Measurements from ENCODE around the gene SS18.

The SS18 gene

GRCh38 chr18:26071020-26071419, 19.4 kb downstream of the SS18 start:
- no peak for FAIRE-seq

GRCh38 chr18:26059357-26059756, 31.1 kb downstream of the SS18 start:
- FAIRE-seq = no peak

DNA sequence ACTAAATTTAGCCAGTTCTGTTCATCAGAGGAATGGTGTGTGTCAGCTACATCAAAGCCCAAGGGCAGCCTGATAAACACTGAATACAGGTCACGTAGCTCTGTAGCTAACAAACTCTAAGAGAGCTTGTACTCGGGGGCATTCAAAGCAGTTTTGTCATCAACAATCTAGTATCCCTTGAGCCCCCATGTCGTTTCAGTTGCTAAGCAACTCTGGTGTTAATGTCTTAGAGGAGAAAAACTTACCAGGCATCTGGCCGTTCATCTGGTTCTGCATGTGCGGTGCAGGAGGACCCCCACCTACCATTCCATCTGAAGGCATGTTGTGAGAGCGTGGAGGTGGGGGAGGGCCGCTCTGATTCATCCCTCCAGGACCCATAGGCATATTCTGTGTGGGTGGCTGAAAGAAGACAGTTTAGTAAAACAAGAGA, 33.1 kb downstream of the SS18 start:
- FAIRE-seq = no peak

GRCh38 chr18:26056291-26056690, 34.1 kb downstream of the SS18 start:
- FAIRE-seq = no peak

GRCh38 chr18:26052505-26052904, 37.9 kb downstream of the SS18 start:
- no peak for FAIRE-seq

DNA sequence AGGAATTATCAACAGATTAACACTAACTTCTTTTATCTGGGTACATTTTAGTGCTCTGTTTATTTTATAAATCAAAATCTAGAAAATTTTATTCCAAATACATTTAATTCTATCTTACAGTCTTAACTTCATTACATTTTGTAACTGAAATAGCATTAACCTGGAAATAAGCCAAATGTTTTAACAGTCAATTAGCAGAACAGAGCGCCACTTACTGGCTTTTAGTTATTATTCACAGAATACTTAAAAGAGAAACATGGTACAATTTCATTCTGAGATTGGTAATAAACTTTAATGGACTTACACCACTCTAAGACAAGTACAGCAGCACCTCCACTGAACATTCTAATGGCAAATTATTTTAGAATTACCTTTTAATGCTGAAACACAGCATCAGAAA, 38.6 kb downstream of the SS18 start:
- FAIRE-seq = peak; percentile 60

DNA sequence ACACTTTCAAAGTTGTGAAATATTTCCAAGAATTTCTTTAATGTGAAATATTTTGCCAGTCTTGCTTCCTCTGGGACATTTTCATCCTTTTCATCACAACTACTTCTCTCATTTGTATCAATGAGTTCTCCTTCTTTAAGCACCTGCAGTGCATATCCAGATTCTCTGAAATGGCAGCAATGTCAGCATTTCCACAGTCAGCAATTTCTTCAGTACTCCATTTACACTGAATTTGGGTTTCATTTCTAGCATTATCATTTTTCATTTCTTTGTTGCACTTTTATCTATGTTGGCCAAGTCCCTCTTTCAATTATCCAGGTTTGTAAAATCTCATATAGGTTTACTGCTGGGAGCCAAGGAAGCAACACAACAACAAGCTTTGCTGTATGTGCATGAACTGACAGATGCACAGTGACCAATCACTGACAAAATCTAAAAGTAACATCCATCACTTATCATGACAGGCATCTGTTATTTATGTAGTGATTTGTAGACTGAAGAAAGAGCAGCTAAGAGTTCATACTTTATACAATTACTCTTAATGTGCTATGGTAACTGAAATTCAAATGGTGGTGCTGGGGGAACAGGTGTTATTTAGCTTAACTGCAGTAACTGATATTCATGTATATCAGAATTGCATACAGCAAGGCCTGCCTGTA, 43.9 kb downstream of the SS18 start:
- FAIRE-seq = no peak

DNA sequence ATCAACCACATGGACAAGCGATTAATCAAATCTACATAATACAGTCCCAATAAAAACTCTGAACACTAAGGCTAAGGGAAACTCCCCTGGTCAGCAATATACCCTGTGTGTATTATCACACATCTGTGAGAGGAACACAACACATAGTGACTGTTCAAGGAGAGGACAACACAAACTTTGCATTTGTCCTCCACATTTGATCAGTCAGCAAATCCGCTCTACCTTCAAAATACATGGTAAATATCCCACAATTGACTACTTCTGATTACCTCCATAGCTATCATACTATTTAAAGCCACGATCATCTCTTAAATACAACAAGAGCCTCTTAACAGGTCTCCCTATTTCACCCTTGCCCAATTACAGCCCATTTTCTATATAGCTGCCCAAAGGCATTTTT, 45.6 kb downstream of the SS18 start:
- FAIRE-seq = no peak

DNA sequence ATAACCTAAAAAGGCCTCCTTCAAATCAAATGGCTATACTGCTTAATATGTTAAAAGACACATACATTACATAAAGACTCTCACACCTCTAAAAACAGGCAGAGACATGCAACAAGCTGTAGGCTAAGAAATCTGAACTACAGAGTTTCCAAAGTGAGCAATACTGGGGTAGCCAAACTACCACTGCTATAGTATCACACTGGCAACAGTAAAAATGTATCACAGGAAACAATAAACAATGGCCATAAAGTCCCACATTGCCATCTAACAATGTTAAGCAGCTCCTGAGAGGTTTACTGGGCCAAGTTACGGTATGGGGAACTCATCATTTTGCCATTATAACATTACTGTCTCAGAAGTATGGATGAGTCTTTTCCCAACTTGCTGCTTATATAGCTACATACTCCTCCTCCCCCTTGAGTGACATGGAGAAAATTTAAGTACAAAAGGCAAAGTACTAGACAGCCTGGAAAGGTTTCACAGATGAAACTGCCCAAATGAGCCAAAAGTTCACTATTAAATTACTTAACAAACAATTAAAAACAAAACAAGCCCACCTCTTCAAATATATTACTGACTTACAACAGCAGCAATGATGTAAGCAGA, 50.3 kb downstream of the SS18 start:
- no peak for FAIRE-seq

DNA sequence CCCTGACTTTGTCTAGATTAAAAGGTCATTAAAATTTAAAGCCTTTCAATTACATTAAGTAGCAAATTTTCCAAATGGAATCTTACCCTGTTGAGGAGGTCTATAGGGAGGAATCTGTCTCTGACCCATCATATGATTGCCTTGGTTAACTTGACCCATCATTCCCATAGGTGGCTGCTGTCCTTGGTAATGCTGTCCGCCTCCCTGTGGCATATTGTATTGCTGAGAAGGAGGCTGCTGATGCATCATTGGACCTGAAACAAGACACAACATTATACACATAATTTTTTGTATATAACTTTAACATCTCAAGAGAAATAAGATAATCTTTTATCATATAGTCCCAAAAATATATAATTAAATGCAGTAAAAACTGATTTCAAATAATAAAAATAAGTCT, 51.2 kb downstream of the SS18 start:
- no peak for FAIRE-seq

DNA sequence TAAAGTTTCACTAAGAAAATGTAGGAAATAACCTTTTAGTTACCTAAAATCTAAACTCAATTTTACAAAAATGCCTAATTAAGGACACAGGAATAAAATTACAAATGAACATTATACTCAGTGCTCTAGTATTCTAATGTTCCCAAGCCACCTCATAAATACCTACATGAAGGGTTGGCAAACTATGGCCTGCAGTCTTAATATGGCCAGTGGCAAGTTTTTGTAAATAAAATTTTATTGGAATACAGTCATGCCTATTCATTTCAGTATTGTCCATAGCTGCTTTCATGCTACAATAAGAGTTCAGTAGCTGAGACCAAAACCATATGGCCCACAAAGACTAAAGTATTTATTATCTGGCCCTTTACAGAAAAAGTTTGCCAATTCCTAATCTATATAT, 53.8 kb downstream of the SS18 start:
- FAIRE-seq = no peak

- FAIRE-seq = no peak
Measured at GRCh38 chr18:26034850-26035497, 55.4 kb downstream of the SS18 start.

- FAIRE-seq = no peak
Measured at GRCh38 chr18:26022585-26022984, 67.8 kb downstream of the SS18 start.

DNA sequence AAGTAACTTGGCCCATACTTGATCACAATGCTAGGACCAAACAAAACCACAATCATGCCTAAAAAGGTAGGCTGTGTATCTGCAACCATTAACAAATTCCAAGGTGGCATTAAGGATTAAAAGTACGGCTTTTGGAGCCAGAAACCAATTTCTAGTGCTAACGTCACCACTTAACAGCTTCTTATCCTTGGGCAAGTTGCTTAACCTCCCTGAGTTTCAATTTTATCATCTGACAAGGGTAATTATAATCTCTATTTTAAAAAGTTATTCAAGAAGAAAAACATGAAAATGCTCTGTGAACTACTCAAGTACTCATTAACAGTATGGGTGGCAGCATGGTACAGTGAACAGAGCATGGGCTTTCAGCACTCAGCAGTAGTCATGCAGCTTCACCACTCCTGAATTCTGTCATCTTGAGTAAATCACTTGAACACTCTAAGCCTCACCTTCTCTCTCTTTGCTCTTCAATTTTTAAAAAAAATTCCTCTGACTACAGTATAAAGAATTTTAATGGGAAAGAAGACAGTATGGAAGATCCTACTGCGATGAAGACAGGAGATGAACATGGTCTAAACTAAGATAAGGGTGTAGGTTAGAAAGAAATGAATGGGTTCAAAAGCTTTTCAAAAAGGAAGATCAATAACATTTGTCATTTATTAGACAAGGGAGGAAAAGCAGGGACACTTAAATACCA, 69.2 kb downstream of the SS18 start:
- FAIRE-seq = no peak

DNA sequence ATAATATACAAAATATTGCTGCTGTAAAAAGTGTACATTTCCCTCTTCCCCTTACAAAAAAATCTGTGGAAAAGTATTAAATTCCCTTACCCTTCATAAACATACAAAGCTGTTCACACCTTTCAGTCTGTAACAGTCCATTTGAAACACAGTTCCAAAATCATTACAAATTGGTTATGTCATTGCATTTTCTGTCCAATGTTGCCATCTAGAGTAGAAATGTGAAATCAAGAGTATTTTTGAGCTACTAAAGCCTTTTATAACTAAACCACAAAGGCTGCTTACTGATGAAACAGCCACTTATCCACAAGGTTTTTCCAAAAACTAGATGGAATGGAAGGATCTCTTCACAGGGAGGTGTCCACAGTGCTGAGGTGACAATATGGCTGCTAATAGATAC, 72.5 kb downstream of the SS18 start:
- FAIRE-seq = no peak

- no peak for FAIRE-seq
Measured at GRCh38 chr18:26014462-26014861, 76.0 kb downstream of the SS18 start.

- FAIRE-seq = no peak
Measured at GRCh38 chr18:26008619-26009018, 81.8 kb downstream of the SS18 start.

- no peak for FAIRE-seq
Measured at GRCh38 chr18:26008096-26008495, 82.3 kb downstream of the SS18 start.

- peak; percentile 75 for FAIRE-seq
Measured at GRCh38 chr18:26005950-26006349, 84.5 kb downstream of the SS18 start.

DNA sequence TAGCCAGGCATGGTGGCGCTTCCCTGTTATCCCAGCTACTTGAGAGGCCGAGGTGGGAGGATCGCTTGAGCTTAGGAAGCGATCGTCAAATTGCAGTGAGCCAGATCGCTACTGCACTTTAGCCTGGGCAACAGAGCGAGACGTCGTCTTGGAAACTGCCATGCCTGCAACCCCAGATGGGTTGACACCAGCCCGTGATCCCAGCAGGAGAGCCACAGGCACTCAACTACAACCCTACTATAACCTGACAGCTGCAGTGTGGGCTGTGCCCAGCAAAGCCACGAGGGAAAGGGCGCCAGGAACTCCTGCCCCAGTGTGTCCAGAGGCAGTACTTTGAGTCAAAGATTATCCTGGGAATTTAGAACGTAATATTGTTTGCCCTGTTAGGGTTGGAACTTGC, 85.6 kb downstream of the SS18 start:
- no peak for FAIRE-seq

GRCh38 chr18:26003817-26004216, 86.6 kb downstream of the SS18 start:
- no peak for FAIRE-seq

- FAIRE-seq = no peak
Measured at GRCh38 chr18:26003356-26003755, 87.1 kb downstream of the SS18 start.

DNA sequence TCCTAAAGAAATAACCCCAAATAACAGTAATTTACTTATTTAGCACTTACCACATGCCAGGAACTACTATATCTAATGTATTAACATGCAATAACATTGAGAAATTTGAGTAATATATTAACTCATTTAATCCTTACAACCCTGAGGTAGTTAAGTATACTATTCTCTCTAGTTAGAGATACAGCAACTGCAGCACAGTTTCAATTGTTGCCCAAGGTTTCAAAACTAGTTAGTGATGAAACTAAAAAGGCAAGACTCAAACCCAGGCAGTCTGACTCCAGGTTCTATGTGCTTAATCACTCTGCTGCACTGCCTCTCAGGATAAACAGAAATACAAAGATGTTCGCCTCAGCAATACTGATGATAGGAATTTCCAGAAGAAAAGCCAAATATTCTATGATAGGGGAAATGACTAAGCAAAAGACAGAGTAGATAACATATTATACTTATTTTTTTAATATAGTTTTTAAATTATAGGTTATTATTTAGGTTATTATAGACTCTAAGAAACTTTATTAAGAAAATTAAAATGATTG, 88.0 kb downstream of the SS18 start:
- no peak for FAIRE-seq

DNA sequence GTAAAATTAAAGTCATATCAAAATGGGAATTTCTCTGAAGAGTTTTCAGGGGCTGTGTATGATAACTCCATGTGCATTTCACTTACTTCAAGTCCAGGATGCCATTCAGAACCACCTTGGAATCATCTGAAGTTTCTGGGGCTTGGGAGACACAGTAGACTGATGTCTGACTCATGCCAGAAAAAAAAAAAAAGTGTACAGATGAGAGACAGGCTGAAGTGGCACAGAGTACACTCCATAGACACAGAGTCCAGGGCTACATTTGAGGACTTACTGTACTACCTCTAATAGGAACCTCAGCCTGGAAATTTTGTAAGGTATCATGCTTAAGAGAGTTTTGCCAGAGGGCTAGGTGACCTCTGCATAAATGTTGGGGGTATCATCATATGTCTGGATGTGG, 92.0 kb downstream of the SS18 start:
- no peak for FAIRE-seq
